Ishikawa (cell line): Measurements from ENCODE around the gene SH3RF1.
A peak's percentile ranks its signal among the peaks of the same experiment; 100 is the strongest.

ENCODE experiments used
- CEBPB ChIP-seq: IDR thresholded peaks from 2 replicates; pipeline ENCODE4 v1.6.1; 2012
- CREB1 ChIP-seq: IDR thresholded peaks from 2 replicates; pipeline ENCODE4 v1.6.1; 2012; ENCODE audit warnings: low read depth
- EGR1 ChIP-seq: IDR thresholded peaks from 2 replicates; pipeline ENCODE4 v1.6.1; 2012
- EP300 ChIP-seq: IDR thresholded peaks from 2 replicates; pipeline ENCODE4 v1.6.1; 2012; ENCODE audit warnings: borderline replicate concordance
- FOXM1 ChIP-seq: IDR thresholded peaks from 2 replicates; pipeline ENCODE4 v1.6.1; 2012; ENCODE audit warnings: low read depth, borderline replicate concordance
- NFIC ChIP-seq: IDR thresholded peaks from 2 replicates; pipeline ENCODE4 v1.6.1; 2012
- RAD21 ChIP-seq: IDR thresholded peaks from 2 replicates; pipeline ENCODE4 v1.6.1; 2012; ENCODE audit warnings: low read depth
- REST ChIP-seq: IDR thresholded peaks from 2 replicates; pipeline ENCODE4 v1.6.1; 2012; ENCODE audit warnings: low read depth, mild to moderate bottlenecking
- TAF1 ChIP-seq: IDR thresholded peaks from 2 replicates; pipeline ENCODE4 v1.6.1; 2012; ENCODE audit warnings: low read depth, mild to moderate bottlenecking
- TCF12 ChIP-seq: IDR thresholded peaks from 2 replicates; pipeline ENCODE4 v1.6.1; 2012; ENCODE audit warnings: low read depth
- TEAD4 ChIP-seq: IDR thresholded peaks from 2 replicates; pipeline ENCODE4 v1.6.1; 2012
- YY1 ChIP-seq: IDR thresholded peaks from 2 replicates; pipeline ENCODE4 v1.6.1; 2012; ENCODE audit warnings: low read depth
- ZBTB7A ChIP-seq: IDR thresholded peaks from 2 replicates; pipeline ENCODE4 v1.6.1; 2012; ENCODE audit warnings: low read depth
- TF ChIP-seq, protein P1 (sequence below): IDR thresholded peaks from 2 replicates; pipeline ENCODE4 v1.6.1; 2012
- TF ChIP-seq, protein P2 (sequence below): IDR thresholded peaks from 2 replicates; pipeline ENCODE4 v1.6.1; 2012

SH3RF1 gene

DNA sequence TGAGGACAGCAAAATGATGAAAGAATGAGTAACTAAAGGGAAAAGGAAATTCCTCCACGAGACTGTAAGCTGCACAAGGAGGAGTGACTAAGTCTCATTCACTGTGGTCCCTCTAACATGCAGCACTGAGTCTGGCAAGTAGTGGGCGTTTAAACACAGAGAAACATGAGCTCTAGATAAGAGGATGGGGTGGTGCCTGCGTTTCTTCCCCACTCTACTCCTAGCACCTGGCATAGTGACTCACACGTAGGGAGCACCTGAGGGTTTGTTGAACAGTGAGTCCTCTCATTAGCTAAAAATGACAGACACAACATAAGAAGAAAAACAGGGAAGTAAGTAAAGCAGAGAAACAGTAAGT, 154.9 kb downstream of the SH3RF1 start:
- TF ChIP-seq CEBPB (no peak), RAD21 (peak; percentile 33; the same call in 1 of the 2 replicates)

DNA sequence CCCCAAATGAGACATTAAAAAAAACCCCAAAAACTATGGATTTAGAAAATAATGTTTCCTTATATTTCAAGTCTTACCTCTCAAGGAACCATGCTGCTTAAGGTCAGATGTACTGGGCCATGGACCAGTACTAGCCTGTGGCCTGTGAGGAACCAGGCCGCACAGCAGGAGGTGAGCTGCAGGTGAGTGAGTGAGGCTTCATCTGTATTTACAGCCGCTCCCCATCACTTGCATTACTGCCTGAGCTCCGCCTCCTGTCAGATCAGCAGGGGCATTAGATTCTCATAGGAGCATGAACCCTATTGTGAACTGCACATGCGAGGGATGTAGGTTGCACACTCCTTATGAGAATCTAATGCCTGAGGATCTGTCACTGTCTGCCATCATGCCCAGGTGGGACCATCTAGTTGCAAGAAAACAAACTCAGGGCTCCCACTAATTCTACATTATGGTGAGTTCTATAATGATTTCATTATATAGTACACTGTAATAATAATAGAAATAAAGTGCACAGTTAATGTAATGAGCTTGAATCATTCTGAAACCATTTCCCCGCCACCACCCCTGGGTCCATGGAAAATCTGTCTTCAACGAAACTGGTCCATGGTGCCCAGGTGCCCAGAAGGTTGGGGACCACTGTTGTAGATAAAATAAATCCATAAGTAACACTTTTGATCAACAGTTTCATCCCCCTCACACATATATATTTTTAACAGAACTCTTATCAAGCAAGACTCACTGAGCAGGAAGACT, 155.4 kb downstream of the SH3RF1 start:
- TF ChIP-seq TAF1 (no peak), ZBTB7A (no peak), EP300 (no peak), TEAD4 (no peak), RAD21 (no peak), CEBPB (no peak), NFIC (no peak), REST (no peak), CREB1 (no peak), TCF12 (no peak)
- TF ChIP-seq, protein P1, sequence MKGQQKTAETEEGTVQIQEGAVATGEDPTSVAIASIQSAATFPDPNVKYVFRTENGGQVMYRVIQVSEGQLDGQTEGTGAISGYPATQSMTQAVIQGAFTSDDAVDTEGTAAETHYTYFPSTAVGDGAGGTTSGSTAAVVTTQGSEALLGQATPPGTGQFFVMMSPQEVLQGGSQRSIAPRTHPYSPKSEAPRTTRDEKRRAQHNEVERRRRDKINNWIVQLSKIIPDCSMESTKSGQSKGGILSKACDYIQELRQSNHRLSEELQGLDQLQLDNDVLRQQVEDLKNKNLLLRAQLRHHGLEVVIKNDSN: no peak

GRCh38 chr4:169114341-169114974, 156.3 kb downstream of the SH3RF1 start:
- TF ChIP-seq ZBTB7A (no peak), NFIC (no peak), REST (no peak), TAF1 (no peak), TEAD4 (no peak)
- TF ChIP-seq, protein P2, sequence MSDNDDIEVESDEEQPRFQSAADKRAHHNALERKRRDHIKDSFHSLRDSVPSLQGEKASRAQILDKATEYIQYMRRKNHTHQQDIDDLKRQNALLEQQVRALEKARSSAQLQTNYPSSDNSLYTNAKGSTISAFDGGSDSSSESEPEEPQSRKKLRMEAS: no peak

- TF ChIP-seq TAF1 (no peak), CEBPB (no peak)
- TF ChIP-seq, protein P1: no peak
Observed at GRCh38 chr4:169110633-169111032, 160.1 kb downstream of the SH3RF1 start.

- TF ChIP-seq ZBTB7A (no peak), CREB1 (no peak), YY1 (no peak), TCF12 (no peak), FOXM1 (no peak), TEAD4 (no peak), RAD21 (no peak), EGR1 (no peak), CEBPB (no peak), EP300 (no peak), REST (no peak), NFIC (no peak), TAF1 (no peak)
- TF ChIP-seq, protein P1: no peak
- TF ChIP-seq, protein P2: no peak
Observed at GRCh38 chr4:169109035-169109675, 161.6 kb downstream of the SH3RF1 start.
